Breast epithelium (tissue), 4 donors: ENCODE results near the gene WDR1. TPM values are rescaled to one million over a fixed set of nuclear protein-coding genes. Genes with fewer than 3 reads are reported as not detected.

Experiments used
- DNase-seq, 2 donors: peaks; one replicate each; pipeline ENCODE4 v3.0.0-alpha.2; 2019; ENCODE audit warnings: low spot score in 2 of 2
- H3K27ac ChIP-seq, 2 donors: fragments of 200-600 bp; sonication (generic) in 1 of 2; one replicate each; pipeline ENCODE4 v1.5.1; 2016 to 2019; ENCODE audit warnings: mild to moderate bottlenecking in 1 of 2
- H3K27me3 ChIP-seq, 2 donors: fragments of 200-600 bp; sonication (generic) in 1 of 2; one replicate each; pipeline versions ENCODE4 v1.5.1 to v1.6.0; 2017 to 2019; ENCODE audit warnings: control low read depth in 1 of 2, mild to moderate bottlenecking in 1 of 2
- H3K36me3 ChIP-seq: fragments of 200-600 bp; one replicate; pipeline ENCODE4 v1.5.1; 2019
- H3K4me1 ChIP-seq, 2 donors: fragments of 200-600 bp; sonication (generic); one replicate each; pipeline ENCODE4 v1.5.1; 2016 to 2019; ENCODE audit warnings: control low read depth in 1 of 2
- H3K4me3 ChIP-seq, 3 donors: fragments of 200-600 bp; sonication (generic); 1 replicate in 2 of 3; 2 replicates in 1 of 3; pipeline ENCODE4 v1.5.1; 2016 to 2019; ENCODE audit warnings: mild to moderate bottlenecking in 3 of 3, moderate library complexity in 2 of 3
- H3K9me3 ChIP-seq, 2 donors: fragments of 200-600 bp; sonication (generic) in 1 of 2; one replicate each; pipeline ENCODE4 v1.5.1; 2016 to 2019; ENCODE audit warnings: control low read depth in 1 of 2
- POLR2A ChIP-seq: fragments of 450-650 bp; IDR thresholded peaks from one replicate; pipeline ENCODE4 v1.6.1; 2016; ENCODE audit warnings: antibody characterized with exemption, mild to moderate bottlenecking, moderate library complexity
- POLR2AphosphoS5 ChIP-seq, 3 donors: sonication (generic); formaldehyde crosslinking; IDR thresholded peaks; one replicate each; pipeline ENCODE4 v1.6.1; 2017; ENCODE audit warnings: antibody characterized with exemption in 3 of 3
- intact Hi-C: fragments of 100-400 bp; cut with DNase I; formaldehyde crosslinking; loops from one replicate; pipeline ENCODE4 v1.15.1; 2023; ENCODE audit warnings: low total_unique reads
- total RNA-seq, 3 donors: library from RNA; depleted of rRNA; stranded (reverse); fragments of >200 nt; gene quantifications; one replicate each; pipeline ENCODE4 v1.1.0, GENCODE V29; 2016
- TF ChIP-seq, protein P1 (sequence below), 3 donors: fragments of 450-650 bp; IDR thresholded peaks; one replicate each; pipeline ENCODE4 v1.5.1; 2016 to 2017; ENCODE audit warnings: antibody characterized with exemption in 3 of 3, mild to moderate bottlenecking in 3 of 3, moderate library complexity in 3 of 3

WDR1 gene
- total RNA-seq, 3 donors from 2014 or later, result 93.9 to 142 (median 127) TPM

- TF ChIP-seq, protein P1, sequence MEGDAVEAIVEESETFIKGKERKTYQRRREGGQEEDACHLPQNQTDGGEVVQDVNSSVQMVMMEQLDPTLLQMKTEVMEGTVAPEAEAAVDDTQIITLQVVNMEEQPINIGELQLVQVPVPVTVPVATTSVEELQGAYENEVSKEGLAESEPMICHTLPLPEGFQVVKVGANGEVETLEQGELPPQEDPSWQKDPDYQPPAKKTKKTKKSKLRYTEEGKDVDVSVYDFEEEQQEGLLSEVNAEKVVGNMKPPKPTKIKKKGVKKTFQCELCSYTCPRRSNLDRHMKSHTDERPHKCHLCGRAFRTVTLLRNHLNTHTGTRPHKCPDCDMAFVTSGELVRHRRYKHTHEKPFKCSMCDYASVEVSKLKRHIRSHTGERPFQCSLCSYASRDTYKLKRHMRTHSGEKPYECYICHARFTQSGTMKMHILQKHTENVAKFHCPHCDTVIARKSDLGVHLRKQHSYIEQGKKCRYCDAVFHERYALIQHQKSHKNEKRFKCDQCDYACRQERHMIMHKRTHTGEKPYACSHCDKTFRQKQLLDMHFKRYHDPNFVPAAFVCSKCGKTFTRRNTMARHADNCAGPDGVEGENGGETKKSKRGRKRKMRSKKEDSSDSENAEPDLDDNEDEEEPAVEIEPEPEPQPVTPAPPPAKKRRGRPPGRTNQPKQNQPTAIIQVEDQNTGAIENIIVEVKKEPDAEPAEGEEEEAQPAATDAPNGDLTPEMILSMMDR (IDR thresholded peaks at IDR 0.05), result no peak
- no peak for TF ChIP-seq POLR2A
- no peak for TF ChIP-seq POLR2AphosphoS5 (IDR thresholded peaks at IDR 0.05)
- no peak for DNase-seq
- intact Hi-C loops, result no loop called here
- Histone ChIP-seq H3K9me3 (no peaks in the 10 kb centered on the region), H3K36me3 (no peaks in the 10 kb centered on the region), H3K27ac (peak overlapping the region; percentile 83 to 91), H3K27me3 (no peaks in the 10 kb centered on the region), H3K4me3 (no peak overlapping the region), H3K4me1 (peaks cover 21 to 31% of the 10 kb centered on the region in 2 donors)
Observed at GRCh38 chr4:10108391-10108790, 8.2 kb downstream of the WDR1 start.

- intact Hi-C loops, result no loop called here
- Histone ChIP-seq H3K4me3 (peak overlapping the region in 1 of 3 donors; percentile 53), H3K4me1 (peaks cover 21 to 31% of the 10 kb centered on the region in 2 donors)
Observed at GRCh38 chr4:10107111-10108091, 9.2 kb downstream of the WDR1 start.

DNA sequence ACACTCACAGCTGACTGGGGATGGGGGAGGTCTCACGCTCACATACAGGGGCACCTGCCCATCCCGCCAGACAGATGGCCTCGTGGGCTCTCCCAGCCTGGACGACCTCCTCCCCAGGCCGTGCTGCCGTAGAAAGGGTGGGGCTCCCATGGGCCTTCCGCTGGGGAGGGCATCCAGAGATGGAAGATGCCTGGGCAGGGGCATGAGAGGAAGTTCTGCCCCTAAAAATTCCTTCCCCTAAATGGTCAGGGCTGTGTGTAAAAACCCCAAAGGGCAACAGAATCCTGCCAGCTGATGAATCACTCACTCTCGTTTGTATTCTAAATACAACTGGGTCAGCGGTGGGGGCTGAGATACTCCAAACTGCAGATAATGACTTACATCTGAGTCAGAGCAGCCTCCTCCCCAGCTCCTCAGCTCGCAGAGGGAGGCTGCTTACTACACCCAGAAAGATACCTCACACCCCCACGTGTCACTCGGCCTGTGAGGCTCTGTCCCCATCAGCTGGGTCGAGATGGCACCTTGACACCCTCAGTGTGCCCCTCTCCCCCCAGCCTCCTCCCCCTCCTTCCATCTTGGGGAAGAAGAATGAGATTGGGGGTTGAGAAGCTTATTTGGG lies 10.1 kb downstream of the WDR1 start:
- no peaks in the 10 kb centered on the region for H3K36me3 ChIP-seq
- H3K4me1 ChIP-seq, result peaks cover 21 to 31% of the 10 kb centered on the region in 2 donors
- TF ChIP-seq POLR2AphosphoS5 (IDR thresholded peaks at IDR 0.05), result peak in 2 of 3 donors; percentile 33 to 53
- no peak for TF ChIP-seq POLR2A
- DNase-seq, result peak in 1 of 2 donors; percentile 86
- H3K27ac ChIP-seq, result peak overlapping the region; percentile 83 to 91
- intact Hi-C loops, result no loop called here
- H3K27me3 ChIP-seq, result no peaks in the 10 kb centered on the region
- H3K4me3 ChIP-seq, result peak overlapping the region in 2 of 3 donors; percentile 16 to 53
- H3K9me3 ChIP-seq, result no peaks in the 10 kb centered on the region

More at GRCh38 chr4:10107111-10108091, 9.2 kb downstream of the WDR1 start:
- H3K27ac ChIP-seq, result peak overlapping the region; percentile 83 to 91
- no peaks in the 10 kb centered on the region for H3K9me3 ChIP-seq
- DNase-seq, result no peak
- TF ChIP-seq, protein P1 (IDR thresholded peaks at IDR 0.05), result no peak
- no peak for TF ChIP-seq POLR2A
- TF ChIP-seq POLR2AphosphoS5 (IDR thresholded peaks at IDR 0.05), result no peak
- no peaks in the 10 kb centered on the region for H3K27me3 ChIP-seq
- no peaks in the 10 kb centered on the region for H3K36me3 ChIP-seq

- H3K4me3 ChIP-seq, result peak overlapping the region in 2 of 3 donors; percentile 16 to 53
- TF ChIP-seq, protein P1 (IDR thresholded peaks at IDR 0.05), result no peak
- no peak for TF ChIP-seq POLR2AphosphoS5 (IDR thresholded peaks at IDR 0.05)
- TF ChIP-seq POLR2A, result no peak
- intact Hi-C loops, result no loop called here
- H3K27ac ChIP-seq, result peak overlapping the region; percentile 83 to 91
- H3K9me3 ChIP-seq, result no peaks in the 10 kb centered on the region
- H3K4me1 ChIP-seq, result peaks cover 17 to 31% of the 10 kb centered on the region in 2 donors
- no peaks in the 10 kb centered on the region for H3K27me3 ChIP-seq
- DNase-seq, result no peak
- no peaks in the 10 kb centered on the region for H3K36me3 ChIP-seq
Observed at GRCh38 chr4:10105920-10106319, 10.7 kb downstream of the WDR1 start.

GRCh38 chr4:10105421-10105820 lies 11.2 kb downstream of the WDR1 start:
- no peaks in the 10 kb centered on the region for H3K9me3 ChIP-seq
- TF ChIP-seq, protein P1 (IDR thresholded peaks at IDR 0.05), result no peak
- TF ChIP-seq POLR2AphosphoS5 (IDR thresholded peaks at IDR 0.05), result no peak
- TF ChIP-seq POLR2A, result no peak
- peaks cover 17 to 31% of the 10 kb centered on the region in 2 donors for H3K4me1 ChIP-seq
- intact Hi-C loops, result no loop called here
- H3K36me3 ChIP-seq, result no peaks in the 10 kb centered on the region
- DNase-seq, result no peak
- H3K4me3 ChIP-seq, result no peak overlapping the region
- H3K27me3 ChIP-seq, result no peaks in the 10 kb centered on the region
- peak overlapping the region; percentile 76 to 88 for H3K27ac ChIP-seq
